Hepatocyte (in vitro differentiated cells): ENCODE data around the gene LRCOL1. TPM values are rescaled to one million over a fixed set of nuclear protein-coding genes. Genes with fewer than 3 reads are reported as not detected.

Source experiments
- DNase-seq: peaks from one replicate; pipeline ENCODE4 v3.0.0-alpha.2; 2016; ENCODE audit warnings: low spot score
- H2AFZ ChIP-seq: fragments of 200-600 bp; sonication (generic); 2 replicates; pipeline ENCODE4 v1.6.0; 2016; ENCODE audit warnings: antibody characterized with exemption, mild to moderate bottlenecking
- H3K27ac ChIP-seq: fragments of 200-600 bp; sonication (generic); 2 replicates; pipeline ENCODE4 v1.5.1; 2016; ENCODE audit warnings: mild to moderate bottlenecking
- H3K27me3 ChIP-seq: fragments of 200-600 bp; sonication (generic); 2 replicates; pipeline ENCODE4 v1.6.1; 2016
- H3K36me3 ChIP-seq: fragments of 200-600 bp; sonication (generic); replicated peaks from 2 replicates; pipeline ENCODE4 v1.5.1; 2016; ENCODE audit warnings: low read depth; ENCODE audit not compliant: insufficient read depth
- H3K4me1 ChIP-seq: fragments of 200-600 bp; sonication (generic); 2 replicates; pipeline ENCODE4 v1.5.1; 2016; ENCODE audit warnings: mild to moderate bottlenecking, moderate library complexity; ENCODE audit not compliant: insufficient read depth
- H3K4me2 ChIP-seq: fragments of 200-600 bp; sonication (generic); 2 replicates; pipeline ENCODE4 v1.6.0; 2016
- H3K4me3 ChIP-seq: fragments of 200-600 bp; sonication (generic); 2 replicates; pipeline ENCODE4 v1.5.1; 2016; ENCODE audit warnings: mild to moderate bottlenecking
- H3K79me2 ChIP-seq: fragments of 200-600 bp; sonication (generic); 2 replicates; pipeline ENCODE4 v1.6.0; 2017; ENCODE audit warnings: mild to moderate bottlenecking
- H3K9me2 ChIP-seq: fragments of 200-600 bp; sonication (generic); replicated peaks from 2 replicates; pipeline ENCODE4 v1.6.0; 2017; ENCODE audit warnings: mild to moderate bottlenecking; ENCODE audit not compliant: insufficient read depth
- H3K9me3 ChIP-seq: fragments of 200-600 bp; sonication (generic); 2 replicates; pipeline ENCODE4 v1.5.1; 2016; ENCODE audit warnings: low read depth, mild to moderate bottlenecking
- H4K20me1 ChIP-seq: fragments of 200-600 bp; sonication (generic); 2 replicates; pipeline ENCODE4 v1.6.0; 2016; ENCODE audit warnings: mild to moderate bottlenecking; ENCODE audit not compliant: insufficient read depth, poor library complexity, severe bottlenecking
- CTCF ChIP-seq: fragments of 200-600 bp; sonication (generic); IDR thresholded peaks from 2 replicates; pipeline ENCODE4 v1.5.1; 2016; ENCODE audit warnings: antibody characterized with exemption, mild to moderate bottlenecking; ENCODE audit not compliant: poor library complexity
- EZH2 ChIP-seq: fragments of 200-600 bp; sonication (generic); IDR thresholded peaks from 2 replicates; pipeline ENCODE4 v1.6.1; 2016; ENCODE audit warnings: antibody characterized with exemption, mild to moderate bottlenecking, borderline replicate concordance
- EZH2phosphoT487 ChIP-seq: fragments of 200-600 bp; sonication (generic); IDR thresholded peaks from one replicate; pipeline ENCODE4 v1.6.1; 2018; ENCODE audit warnings: antibody characterized with exemption, mild to moderate bottlenecking, low read depth, moderate library complexity; ENCODE audit not compliant: unreplicated experiment, severe bottlenecking
- WGBS: methylation state at CpG from one replicate; pipeline ENCODE4 v1.1.6; 2016; ENCODE audit warnings: low lambda C conversion rate; ENCODE audit errors: missing lambda C conversion rate; 5-methylcytosine and 5-hydroxymethylcytosine counted together
- polyA plus RNA-seq: library from polyadenylated mRNA; unstranded; fragments of >200 nt; fragmentation: Nextera tagmentation; extraction: Ambion mirVana; gene quantifications from 2 replicates; pipeline ENCODE4 v1.2.1, GENCODE V29; 2016
- total RNA-seq: library from RNA; depleted of rRNA; stranded (reverse); fragments of >200 nt; gene quantifications from 2 replicates; pipeline ENCODE4 v1.2.3, GENCODE V29; 2014

Gene LRCOL1
- total and polyA plus RNA-seq, 2 experiments from 2014 or later: 0.28 TPM; not detected in 1

- H3K4me1 ChIP-seq: no peaks in the 10 kb centered on the region
- WGBS: 91% methylated on average over 11 of the region's 11 CpGs
These were observed 21.3 kb upstream of the LRCOL1 start for GRCh38 chr12:132631666-132632065.

GRCh38 chr12:132630672-132631071 is 20.3 kb upstream of the LRCOL1 start:
- Histone ChIP-seq H3K4me3 (no peak overlapping the region), H3K4me2 (no peak overlapping the region), H3K79me2 (no peaks in the 10 kb centered on the region), H3K9me2 (no peaks in the 10 kb centered on the region), H3K4me1 (no peaks in the 10 kb centered on the region), H3K9me3 (no peaks in the 10 kb centered on the region), H2AFZ (no peak overlapping the region), H3K27ac (no peak overlapping the region), H3K27me3 (no peaks in the 10 kb centered on the region), H4K20me1 (no peaks in the 10 kb centered on the region), H3K36me3 (no peaks in the 10 kb centered on the region)
- DNase-seq: no peak
- TF ChIP-seq EZH2phosphoT487 (no peak), CTCF (no peak), EZH2 (no peak)
- WGBS: 93% methylated on average over 6 of the region's 6 CpGs

More at GRCh38 chr12:132631666-132632065, 21.3 kb upstream of the LRCOL1 start:
- DNase-seq: no peak
- H2AFZ ChIP-seq: no peak overlapping the region
- no peaks in the 10 kb centered on the region for H4K20me1 ChIP-seq
- H3K27me3 ChIP-seq: no peaks in the 10 kb centered on the region
- no peaks in the 10 kb centered on the region for H3K9me2 ChIP-seq
- no peak overlapping the region for H3K27ac ChIP-seq
- H3K4me2 ChIP-seq: no peak overlapping the region
- no peaks in the 10 kb centered on the region for H3K36me3 ChIP-seq
- H3K4me3 ChIP-seq: no peak overlapping the region
- no peaks in the 10 kb centered on the region for H3K79me2 ChIP-seq
- TF ChIP-seq EZH2 (no peak), CTCF (no peak), EZH2phosphoT487 (no peak)
- H3K9me3 ChIP-seq: no peaks in the 10 kb centered on the region

- no peaks in the 10 kb centered on the region for H3K36me3 ChIP-seq
- H3K27ac ChIP-seq: no peak overlapping the region
- H4K20me1 ChIP-seq: no peaks in the 10 kb centered on the region
- 91% methylated on average over 6 of the region's 6 CpGs for WGBS
- no peaks in the 10 kb centered on the region for H3K9me3 ChIP-seq
- H3K4me1 ChIP-seq: no peaks in the 10 kb centered on the region
- H3K79me2 ChIP-seq: no peaks in the 10 kb centered on the region
- H3K4me3 ChIP-seq: no peak overlapping the region
- DNase-seq: no peak
- H3K27me3 ChIP-seq: no peaks in the 10 kb centered on the region
- H3K9me2 ChIP-seq: no peaks in the 10 kb centered on the region
- no peak overlapping the region for H2AFZ ChIP-seq
- H3K4me2 ChIP-seq: no peak overlapping the region
- TF ChIP-seq CTCF (no peak), EZH2phosphoT487 (no peak), EZH2 (no peak)
These were observed 18.9 kb upstream of the LRCOL1 start for GRCh38 chr12:132629330-132629729.
